Thyroid gland (tissue), 4 donors: Measurements from ENCODE around the gene ADCY7.

ENCODE experiments used
- CTCF ChIP-seq, 6 experiments: fragments of 200-600 bp in 3 of 6; fragments of 450-650 bp in 3 of 6; sonication (generic) in 3 of 6; IDR thresholded peaks; one replicate each; pipeline ENCODE4 v1.5.1; 2016 to 2019; ENCODE audit warnings: antibody characterized with exemption in 6 of 6, mild to moderate bottlenecking in 2 of 6, inconsistent platforms in 1 of 6, moderate library complexity in 1 of 6
- POLR2A ChIP-seq, 2 donors: fragments of 450-650 bp; IDR thresholded peaks; one replicate each; pipeline ENCODE4 v1.6.1; 2017; ENCODE audit warnings: antibody characterized with exemption in 2 of 2, mild to moderate bottlenecking in 2 of 2, moderate library complexity in 1 of 2

- TF ChIP-seq CTCF (IDR thresholded peaks at IDR 0.05), result no peak
- no peak for TF ChIP-seq POLR2A (IDR thresholded peaks at IDR 0.05)
These were observed 37.9 kb upstream of the ADCY7 start for GRCh38 chr16:50228364-50228868.
